ENCODE measurements around the gene STYXL1. TPM values are rescaled to one million over a fixed set of nuclear protein-coding genes. Genes with fewer than 3 reads are reported as not detected.

Gene STYXL1
- total RNA-seq, 2 donors from 2014 or later: 29.8 to 94.5 TPM

DNA sequence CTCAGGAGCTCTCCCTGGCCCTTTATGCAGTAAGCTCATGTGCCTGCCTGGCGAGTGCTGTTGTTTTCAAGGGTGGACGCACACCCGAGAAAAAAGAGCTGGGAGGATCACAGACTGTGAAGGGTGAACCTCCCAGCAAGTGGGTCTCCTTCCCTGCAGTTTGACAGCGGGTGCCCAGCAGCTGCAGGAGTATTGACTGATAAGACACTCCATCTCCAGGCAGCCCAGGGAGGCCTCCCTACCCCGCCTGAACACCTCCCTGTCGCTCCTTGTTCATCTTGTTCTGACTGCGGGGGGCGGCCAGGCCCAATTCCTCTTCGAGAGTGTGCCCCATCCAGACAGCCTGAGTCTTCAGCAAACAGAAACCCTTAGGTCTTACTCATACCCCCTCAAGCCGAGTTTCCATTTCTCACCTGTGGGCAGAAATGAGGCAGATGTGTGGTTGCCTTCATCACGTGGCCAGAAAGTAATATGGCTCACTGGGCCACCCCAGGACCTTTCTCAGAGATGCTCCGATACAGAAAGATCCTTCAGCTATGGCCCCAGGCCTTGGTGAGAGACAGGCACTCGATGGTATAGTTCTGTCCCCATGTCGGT lies 17.3 kb upstream of the STYXL1 start:
- intact Hi-C loops (cut with DNase I): no loop called here
- Histone ChIP-seq H3K4me1 (replicated peaks) (peaks cover 8% of the 10 kb centered on the region), H3K36me3 (peaks cover 30 to 31% of the 10 kb centered on the region in 2 donors), H3K27ac (no peak overlapping the region), H3K4me3 (no peak overlapping the region), H3K9me3 (no peaks in the 10 kb centered on the region), H3K27me3 (replicated peaks; ENCODE audit: insufficient read depth) (no peaks in the 10 kb centered on the region)
- DNase-seq (ENCODE audit: low spot score): no peak
- 90% methylated on average over 14 of the region's 14 CpGs for WGBS
- TF ChIP-seq POLR2A (IDR thresholded peaks at IDR 0.05) (no peak), POLR2AphosphoS5 (IDR thresholded peaks at IDR 0.05) (no peak)
- TF ChIP-seq, protein P1, sequence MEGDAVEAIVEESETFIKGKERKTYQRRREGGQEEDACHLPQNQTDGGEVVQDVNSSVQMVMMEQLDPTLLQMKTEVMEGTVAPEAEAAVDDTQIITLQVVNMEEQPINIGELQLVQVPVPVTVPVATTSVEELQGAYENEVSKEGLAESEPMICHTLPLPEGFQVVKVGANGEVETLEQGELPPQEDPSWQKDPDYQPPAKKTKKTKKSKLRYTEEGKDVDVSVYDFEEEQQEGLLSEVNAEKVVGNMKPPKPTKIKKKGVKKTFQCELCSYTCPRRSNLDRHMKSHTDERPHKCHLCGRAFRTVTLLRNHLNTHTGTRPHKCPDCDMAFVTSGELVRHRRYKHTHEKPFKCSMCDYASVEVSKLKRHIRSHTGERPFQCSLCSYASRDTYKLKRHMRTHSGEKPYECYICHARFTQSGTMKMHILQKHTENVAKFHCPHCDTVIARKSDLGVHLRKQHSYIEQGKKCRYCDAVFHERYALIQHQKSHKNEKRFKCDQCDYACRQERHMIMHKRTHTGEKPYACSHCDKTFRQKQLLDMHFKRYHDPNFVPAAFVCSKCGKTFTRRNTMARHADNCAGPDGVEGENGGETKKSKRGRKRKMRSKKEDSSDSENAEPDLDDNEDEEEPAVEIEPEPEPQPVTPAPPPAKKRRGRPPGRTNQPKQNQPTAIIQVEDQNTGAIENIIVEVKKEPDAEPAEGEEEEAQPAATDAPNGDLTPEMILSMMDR (IDR thresholded peaks at IDR 0.05): no peak

DNA sequence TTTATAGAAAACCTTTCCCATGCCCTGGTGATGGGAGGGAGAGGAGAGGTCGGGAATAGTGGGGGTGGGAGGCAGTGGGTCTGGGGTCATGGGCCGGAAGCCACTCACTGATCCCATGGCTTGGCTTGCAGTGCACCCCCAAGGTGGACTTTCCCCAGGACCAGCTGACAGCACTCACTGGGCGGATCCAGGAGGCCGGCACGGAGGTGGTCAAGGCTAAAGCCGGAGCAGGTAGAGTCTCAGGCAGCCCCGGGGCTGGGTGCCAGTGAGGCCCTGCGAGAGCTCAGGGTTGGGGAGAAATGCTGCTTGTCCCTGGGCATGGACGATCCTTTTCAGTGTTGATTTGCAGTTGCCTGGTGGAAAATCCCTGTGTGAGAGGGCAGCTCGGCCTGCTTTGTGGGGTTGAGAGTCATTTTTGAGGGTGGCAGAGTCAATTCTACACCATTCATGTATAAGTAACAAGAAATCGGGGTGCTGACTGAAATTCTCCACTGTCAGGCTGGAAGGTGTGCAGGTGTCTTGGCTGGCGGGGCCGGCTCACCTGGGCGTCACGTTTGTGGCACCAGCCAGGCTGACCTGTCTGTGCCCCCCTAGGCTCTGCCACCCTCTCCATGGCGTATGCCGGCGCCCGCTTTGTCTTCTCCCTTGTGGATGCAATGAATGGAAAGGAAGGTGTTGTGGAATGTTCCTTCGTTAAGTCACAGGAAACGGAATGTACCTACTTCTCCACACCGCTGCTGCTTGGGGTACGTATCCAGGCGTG lies 16.6 kb upstream of the STYXL1 start:
- H3K9me3 ChIP-seq: no peaks in the 10 kb centered on the region
- intact Hi-C loops (cut with DNase I): no loop called here
- no peak for TF ChIP-seq POLR2AphosphoS5 (IDR thresholded peaks at IDR 0.05)
- TF ChIP-seq, protein P1 (IDR thresholded peaks at IDR 0.05): no peak
- TF ChIP-seq POLR2A (IDR thresholded peaks at IDR 0.05): no peak
- WGBS: 97% methylated on average over 24 of the region's 24 CpGs
- H3K4me3 ChIP-seq: no peak overlapping the region
- no peak overlapping the region for H3K27ac ChIP-seq
- no peaks in the 10 kb centered on the region for H3K27me3 ChIP-seq (replicated peaks; ENCODE audit: insufficient read depth)
- no peak for DNase-seq (ENCODE audit: low spot score)
- H3K4me1 ChIP-seq (replicated peaks): peaks cover under 1% of the 10 kb centered on the region
- H3K36me3 ChIP-seq: peaks cover 32 to 36% of the 10 kb centered on the region in 2 donors

DNA sequence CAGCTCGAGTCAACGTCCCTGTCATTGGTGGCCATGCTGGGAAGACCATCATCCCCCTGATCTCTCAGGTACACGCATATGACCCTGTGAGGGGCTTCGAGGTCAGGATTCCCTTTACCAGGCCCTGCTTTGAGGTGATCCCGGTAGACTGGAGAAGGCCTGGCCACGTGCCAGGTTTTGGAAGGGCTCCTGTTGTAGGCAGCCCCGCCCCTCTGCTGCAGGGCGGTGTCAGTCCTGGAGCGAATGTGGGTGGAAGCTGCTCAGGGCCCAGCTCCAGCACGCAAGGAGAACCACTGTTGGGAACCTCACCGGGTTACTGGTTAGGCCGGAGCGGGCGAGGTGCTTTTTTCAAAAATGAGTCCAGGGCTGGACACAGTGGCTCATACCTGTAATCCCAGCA lies 15.7 kb upstream of the STYXL1 start:
- H3K4me1 ChIP-seq (replicated peaks): no peaks in the 10 kb centered on the region
- H3K27ac ChIP-seq: no peak overlapping the region
- peak; percentile 57 for DNase-seq (ENCODE audit: low spot score)
- intact Hi-C loops (cut with DNase I): no loop called here
- H3K27me3 ChIP-seq (replicated peaks; ENCODE audit: insufficient read depth): no peaks in the 10 kb centered on the region
- H3K9me3 ChIP-seq: no peaks in the 10 kb centered on the region
- 56% methylated on average over 14 of the region's 14 CpGs for WGBS
- peaks cover 38 to 39% of the 10 kb centered on the region in 2 donors for H3K36me3 ChIP-seq
- H3K4me3 ChIP-seq: no peak overlapping the region
- no peak for TF ChIP-seq POLR2A (IDR thresholded peaks at IDR 0.05)
- TF ChIP-seq, protein P1 (IDR thresholded peaks at IDR 0.05): no peak
- TF ChIP-seq POLR2AphosphoS5 (IDR thresholded peaks at IDR 0.05): peak; percentile 7

DNA sequence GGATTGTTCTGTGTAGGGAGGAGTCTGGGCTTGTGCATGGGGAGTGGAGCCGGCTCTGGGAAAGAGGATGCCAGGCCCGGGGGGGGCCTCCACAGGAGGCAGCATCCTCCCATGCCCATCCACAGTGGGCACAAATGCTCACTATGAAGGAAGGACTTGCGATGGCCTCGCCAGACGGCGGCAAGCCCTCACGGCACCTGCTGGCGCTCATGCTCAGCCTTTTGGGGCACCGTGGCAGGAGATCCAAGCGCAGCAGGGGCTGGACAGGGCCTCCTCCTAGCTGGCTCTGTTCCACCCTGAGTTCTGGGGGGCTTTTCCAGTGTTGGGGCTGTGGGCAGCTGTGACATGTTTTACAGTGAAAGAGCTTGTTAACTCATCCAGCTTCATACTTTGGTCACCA lies 15.3 kb upstream of the STYXL1 start:
- intact Hi-C loops (cut with DNase I): no loop called here
- no peak for TF ChIP-seq POLR2AphosphoS5 (IDR thresholded peaks at IDR 0.05)
- TF ChIP-seq, protein P1 (IDR thresholded peaks at IDR 0.05): no peak
- no peak for TF ChIP-seq POLR2A (IDR thresholded peaks at IDR 0.05)
- Histone ChIP-seq H3K36me3 (peaks cover 43% of the 10 kb centered on the region in 2 donors), H3K4me3 (no peak overlapping the region), H3K27me3 (replicated peaks; ENCODE audit: insufficient read depth) (no peaks in the 10 kb centered on the region), H3K4me1 (replicated peaks) (no peaks in the 10 kb centered on the region), H3K27ac (no peak overlapping the region), H3K9me3 (no peaks in the 10 kb centered on the region)
- WGBS: 89% methylated on average over 10 of the region's 10 CpGs
- DNase-seq (ENCODE audit: low spot score): no peak

All from prostate gland (tissue), 2 donors.